Psoas muscle (tissue), 8 donors: Measurements from ENCODE around the gene FOXA1. TPM values are rescaled to one million over a fixed set of nuclear protein-coding genes. Genes with fewer than 3 reads are reported as not detected.

ENCODE experiments used
- ATAC-seq, 4 donors: fragments of 200-7000 bp; cut with Tn5 transposase; one replicate each; pipeline ENCODE4 v1.9.1; 2020; ENCODE audit warnings: moderate library complexity in 3 of 4, mild to moderate bottlenecking in 2 of 4
- DNase-seq, 2 donors: peaks; one replicate each; pipeline ENCODE4 v3.0.0-alpha.2; 2020
- H3K27ac ChIP-seq: fragments of 200-600 bp; one replicate; pipeline ENCODE4 v1.8.0; 2022
- H3K27me3 ChIP-seq, 3 donors: fragments of 200-600 bp in 1 of 3; one replicate each; pipeline versions ENCODE4 v1.6.1 to v1.8.0; 2013 to 2022; ENCODE audit warnings: low read length in 2 of 3, mild to moderate bottlenecking in 2 of 3, moderate library complexity in 1 of 3; ENCODE audit not compliant: insufficient read depth in 3 of 3
- H3K36me3 ChIP-seq, 2 donors: fragments of 200-600 bp in 1 of 2; one replicate each; pipeline versions ENCODE4 v1.6.1 to v1.8.0; 2013 to 2022; ENCODE audit warnings: low read depth in 1 of 2, mild to moderate bottlenecking in 1 of 2, moderate library complexity in 1 of 2; ENCODE audit not compliant: insufficient read depth in 1 of 2
- H3K4me1 ChIP-seq: fragments of 200-600 bp; one replicate; pipeline ENCODE4 v1.8.0; 2022
- H3K4me3 ChIP-seq: fragments of 200-600 bp; one replicate; pipeline ENCODE4 v1.8.0; 2022; ENCODE audit warnings: mild to moderate bottlenecking
- H3K9me3 ChIP-seq: fragments of 200-600 bp; one replicate; pipeline ENCODE4 v1.8.0; 2022
- WGBS, 3 donors: extraction: QIAGEN DNeasy Blood & Tissue Kit; methylation state at CpG; one replicate each; pipeline versions ENCODE4 v1.1.6 to v1.1.7; 2013; 5-methylcytosine and 5-hydroxymethylcytosine counted together
- intact Hi-C, 2 donors: fragments of 100-400 bp; cut with DNase I; formaldehyde crosslinking; loops; one replicate each; pipeline versions ENCODE4 v1.11.0 to v1.14.2; 2022
- polyA plus RNA-seq, 3 donors: library from polyadenylated mRNA; stranded (reverse); fragments of 200-250 nt; gene quantifications; one replicate each; pipeline ENCODE4 v1.2.3, GENCODE V29; 2013
- total RNA-seq, 4 donors: library from RNA; stranded (reverse); fragmentation: NEBNext Ultra II Directional in 2 of 4; extraction: Animal tissue kit (Norgen Biotek cat#: 25700) in 2 of 4; gene quantifications; one replicate each; pipeline versions ENCODE4 v1.2.1 to v1.2.4, GENCODE V29; 2021 to 2023
- TF ChIP-seq, protein P1 (sequence below): fragments of 200-600 bp; IDR thresholded peaks from one replicate; pipeline ENCODE4 v1.8.0; 2022; ENCODE audit warnings: antibody characterized with exemption
- donor health status: healthy with polysubstance abuse.
- donor health status: DM: no; HTN: no; CAD: no; lungs with moderate emphysema.
- donor health status: Bipolar disorder and iron deficiency.
- donor health status: healthy.
- donor health status: DM: yes; HTN: yes; CAD: no.
- donor health status: DM: no; HTN: no; CAD: no.
- donor health status: DM: no; HTN: no; CAD: no.
- donor health status: DM: yes; HTN: yes; CAD: no.

Gene FOXA1
- total and polyA plus RNA-seq, 7 donors, result 0.01 TPM; not detected in 6

DNA sequence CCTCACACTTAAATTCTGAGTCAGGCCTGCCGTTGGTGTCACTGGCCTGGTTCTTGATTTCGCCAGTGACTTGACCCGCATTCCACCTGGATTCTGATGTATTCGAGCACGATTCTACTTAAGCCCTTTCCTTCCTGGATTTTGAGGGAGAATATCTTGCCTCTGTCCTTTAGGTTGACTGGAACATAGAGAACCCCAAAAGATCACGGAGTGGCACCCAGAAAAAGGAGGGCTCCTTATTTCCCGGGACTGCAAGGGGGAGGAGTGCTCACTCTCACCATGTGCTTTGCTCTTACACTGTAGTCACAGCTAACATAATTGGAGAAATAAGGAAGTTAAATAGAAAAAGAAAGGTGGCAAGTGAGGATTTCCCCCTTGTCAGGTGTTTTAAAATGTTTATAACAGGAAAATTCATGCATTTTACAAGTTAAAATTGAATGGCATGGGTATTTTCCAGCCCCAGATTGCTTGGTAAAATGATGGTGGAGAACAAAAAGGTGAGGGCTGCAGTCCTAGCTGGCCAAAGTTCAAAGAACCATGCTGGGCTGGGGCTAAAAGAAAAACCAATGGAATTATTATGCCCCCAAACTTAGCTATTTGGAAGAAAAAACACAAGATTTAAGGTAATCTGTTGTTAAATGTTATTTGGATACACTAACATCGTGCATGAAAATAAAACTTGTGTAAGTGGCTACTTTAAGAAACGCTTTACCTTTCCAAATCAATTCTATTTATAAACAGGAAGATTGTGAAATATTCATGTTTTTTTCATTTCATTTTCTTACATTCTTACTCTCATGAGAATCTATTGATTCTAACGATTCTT lies 8.9 kb downstream of the FOXA1 start:
- no peak overlapping the region for H3K4me3 ChIP-seq
- no peaks in the 10 kb centered on the region for H3K9me3 ChIP-seq
- TF ChIP-seq, protein P1, sequence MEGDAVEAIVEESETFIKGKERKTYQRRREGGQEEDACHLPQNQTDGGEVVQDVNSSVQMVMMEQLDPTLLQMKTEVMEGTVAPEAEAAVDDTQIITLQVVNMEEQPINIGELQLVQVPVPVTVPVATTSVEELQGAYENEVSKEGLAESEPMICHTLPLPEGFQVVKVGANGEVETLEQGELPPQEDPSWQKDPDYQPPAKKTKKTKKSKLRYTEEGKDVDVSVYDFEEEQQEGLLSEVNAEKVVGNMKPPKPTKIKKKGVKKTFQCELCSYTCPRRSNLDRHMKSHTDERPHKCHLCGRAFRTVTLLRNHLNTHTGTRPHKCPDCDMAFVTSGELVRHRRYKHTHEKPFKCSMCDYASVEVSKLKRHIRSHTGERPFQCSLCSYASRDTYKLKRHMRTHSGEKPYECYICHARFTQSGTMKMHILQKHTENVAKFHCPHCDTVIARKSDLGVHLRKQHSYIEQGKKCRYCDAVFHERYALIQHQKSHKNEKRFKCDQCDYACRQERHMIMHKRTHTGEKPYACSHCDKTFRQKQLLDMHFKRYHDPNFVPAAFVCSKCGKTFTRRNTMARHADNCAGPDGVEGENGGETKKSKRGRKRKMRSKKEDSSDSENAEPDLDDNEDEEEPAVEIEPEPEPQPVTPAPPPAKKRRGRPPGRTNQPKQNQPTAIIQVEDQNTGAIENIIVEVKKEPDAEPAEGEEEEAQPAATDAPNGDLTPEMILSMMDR, result no peak
- H3K27ac ChIP-seq, result no peak overlapping the region
- peaks cover 8% of the 10 kb centered on the region for H3K4me1 ChIP-seq
- intact Hi-C loops, result no loop called here
- ATAC-seq, result no peak
- WGBS, 3 donors, result 7 to 13% (median 11%) methylated on average over 10 of the region's 10 CpGs
- H3K27me3 ChIP-seq, result peaks cover 5 to 94% (median 39%) of the 10 kb centered on the region in 3 donors
- no peak for DNase-seq
- no peaks in the 10 kb centered on the region for H3K36me3 ChIP-seq

DNA sequence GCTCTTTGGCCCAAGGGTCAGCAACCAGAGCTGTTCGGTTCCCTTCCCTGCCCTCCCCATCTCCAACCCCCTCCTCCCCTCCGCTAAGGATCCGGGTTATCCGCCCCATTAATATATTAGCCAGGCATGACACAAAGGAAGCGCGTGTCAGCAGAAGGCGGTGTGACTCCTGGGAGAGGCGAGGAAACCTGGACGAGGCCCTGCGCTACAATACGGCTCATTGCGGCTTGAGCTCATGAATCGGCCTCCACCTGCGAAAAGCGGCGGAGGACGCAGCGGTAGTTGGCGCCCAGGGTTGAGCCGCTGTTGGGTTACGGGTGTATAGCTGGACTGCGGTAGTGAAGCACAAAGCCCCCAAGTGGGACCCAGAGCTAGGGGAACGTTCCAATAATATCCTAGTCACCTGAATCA lies 9.9 kb downstream of the FOXA1 start:
- no peak overlapping the region for H3K27ac ChIP-seq
- no peak overlapping the region for H3K4me3 ChIP-seq
- TF ChIP-seq, protein P1, result no peak
- intact Hi-C loops, result no loop called here
- peaks cover 8% of the 10 kb centered on the region for H3K4me1 ChIP-seq
- no peaks in the 10 kb centered on the region for H3K36me3 ChIP-seq
- no peaks in the 10 kb centered on the region for H3K9me3 ChIP-seq
- no peak for DNase-seq
- WGBS, 3 donors, result 5 to 11% (median 8%) methylated on average over 23 of the region's 23 CpGs
- no peak for ATAC-seq
- H3K27me3 ChIP-seq, result peaks cover 1 to 89% (median 38%) of the 10 kb centered on the region in 3 donors

DNA sequence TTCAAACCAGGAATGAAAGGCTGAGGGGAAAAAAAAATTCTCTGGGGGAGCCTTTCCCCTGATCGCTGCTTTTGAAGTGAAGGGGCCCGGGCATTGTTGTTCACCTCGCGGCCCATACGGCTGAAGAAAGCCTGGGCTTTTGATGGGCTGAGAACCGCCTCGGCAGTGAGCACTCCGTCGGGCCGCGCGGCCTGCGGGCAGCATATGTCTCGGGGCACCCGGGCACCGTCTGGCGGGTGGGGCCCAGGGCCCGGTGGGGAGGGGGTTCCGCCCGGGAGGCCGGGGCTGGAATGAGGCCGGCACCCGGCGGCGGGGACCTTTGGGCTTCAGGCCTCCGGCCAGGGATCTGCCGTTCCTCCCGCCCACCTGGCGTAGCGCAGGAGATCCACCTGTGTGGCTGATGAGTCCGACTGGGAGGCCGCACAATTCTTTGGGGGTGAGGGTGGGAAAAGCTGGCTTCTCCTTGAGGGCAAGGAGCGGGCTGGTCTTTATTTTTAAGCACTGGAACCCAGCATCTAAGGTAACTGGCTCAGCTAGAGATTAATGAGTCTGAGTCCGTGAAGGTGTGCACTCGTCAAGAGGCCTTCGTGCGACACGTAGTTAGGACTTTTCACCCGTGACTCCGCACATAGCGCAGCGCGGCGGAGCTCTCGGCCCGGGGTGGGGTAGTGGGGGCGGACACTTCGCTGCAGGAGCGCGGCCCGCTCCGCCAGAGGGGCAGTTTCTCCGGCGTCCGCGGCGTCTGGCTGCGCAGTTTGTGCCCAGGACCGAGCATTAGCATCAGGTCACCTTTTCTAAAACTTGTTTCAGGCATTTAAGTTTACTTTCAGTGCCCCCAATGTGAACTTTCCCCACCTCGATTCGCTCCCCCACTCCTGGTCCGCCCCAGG lies 10.6 kb downstream of the FOXA1 start:
- ATAC-seq (peak in 1 of 4 donors; percentile 33), DNase-seq (no peak)
- 4 to 8% (median 6%) methylated on average over 56 to 62 of the region's 62 CpGs for WGBS, 3 donors
- Histone ChIP-seq H3K27me3 (peaks cover 6 to 88% (median 38%) of the 10 kb centered on the region in 3 donors), H3K36me3 (no peaks in the 10 kb centered on the region), H3K27ac (no peak overlapping the region), H3K4me1 (peaks cover 8% of the 10 kb centered on the region), H3K4me3 (peak overlapping the region; percentile 7), H3K9me3 (no peaks in the 10 kb centered on the region)
- intact Hi-C loops, result no loop called here
- TF ChIP-seq, protein P1, result no peak

DNA sequence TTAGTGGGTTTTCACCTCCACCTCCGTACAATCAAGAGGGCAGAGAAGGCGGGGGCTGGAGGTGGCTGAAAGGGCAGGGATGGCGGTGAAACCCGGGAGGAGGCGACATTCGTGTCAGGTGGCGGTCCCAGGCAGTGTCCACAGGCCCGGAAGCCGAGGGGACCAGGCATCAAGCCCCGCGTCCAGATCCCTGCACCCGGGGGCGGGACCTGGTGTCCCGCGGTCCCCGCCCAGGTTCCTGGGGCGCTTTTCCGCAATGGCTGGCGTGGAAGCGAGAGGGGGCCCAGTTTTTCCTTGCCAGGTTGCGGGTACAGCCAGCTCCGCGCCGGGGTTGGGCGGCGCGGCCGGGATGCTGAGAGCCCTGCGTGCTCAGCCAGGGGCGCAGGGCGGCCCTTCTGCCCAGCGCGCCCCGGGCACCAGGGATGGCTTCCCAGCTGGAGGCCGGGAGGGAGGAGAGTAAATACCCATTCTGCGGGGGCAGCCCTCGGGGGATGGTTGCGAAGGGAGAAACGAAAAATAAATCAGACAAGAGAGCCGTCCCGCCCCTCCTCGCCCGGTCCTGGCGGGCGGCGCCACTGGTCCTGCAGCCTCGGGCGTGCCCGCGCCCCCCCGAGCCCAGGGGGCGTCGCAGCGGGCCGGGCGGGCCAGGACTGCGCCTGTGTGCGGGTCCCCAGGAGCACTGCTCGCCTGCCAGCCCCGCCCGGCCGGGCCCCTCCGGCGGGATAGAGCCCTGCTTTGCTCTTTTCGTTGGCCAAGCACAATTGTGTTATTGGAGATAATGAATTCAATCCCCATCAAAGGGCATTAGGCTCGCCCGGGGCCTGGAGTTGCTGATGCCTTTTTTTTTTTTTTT lies 11.5 kb downstream of the FOXA1 start:
- Histone ChIP-seq H3K36me3 (no peaks in the 10 kb centered on the region), H3K4me1 (peaks cover 8% of the 10 kb centered on the region), H3K27me3 (peaks cover 6 to 86% (median 32%) of the 10 kb centered on the region in 3 donors), H3K4me3 (peak overlapping the region; percentile 7), H3K27ac (no peak overlapping the region), H3K9me3 (no peaks in the 10 kb centered on the region)
- DNase-seq (no peak), ATAC-seq (no peak)
- TF ChIP-seq, protein P1, result no peak
- WGBS, 3 donors, result 4 to 7% (median 5%) methylated on average over 54 to 67 of the region's 67 CpGs
- intact Hi-C loops, result no loop called here
